ENCODE measurements around the gene PCNP. TPM values are rescaled to one million over a fixed set of nuclear protein-coding genes. Genes with fewer than 3 reads are reported as not detected.

The PCNP gene
- total and polyA plus RNA-seq, 2 donors (not counting 1 experiment from before 2014, with no cell fraction given), result 39.1 to 156 TPM

Small RNAs within 50 kb of the gene (small RNA-seq; reads per million reads assigned to genes)
- gene RF00019 (ENCODE audit: insufficient read length, low read depth, low replicate concordance), result not detected
- not detected for gene RNU6-1256P (ENCODE audit: insufficient read length, low read depth, low replicate concordance)

Other genes with a start within 250 kb of the PCNP start
- gene SENP7, start 61.0 kb upstream of the PCNP start, total RNA-seq, result 47.5 and 50.3 TPM in 2 replicates
- 14.7 and 22.1 TPM in 2 replicates for gene SENP7, start 61.0 kb upstream of the PCNP start, polyA plus RNA-seq
- gene TRMT10C, start 12.3 kb upstream of the PCNP start, total RNA-seq, result 25.2 and 25.3 TPM in 2 replicates
- gene TRMT10C, start 12.3 kb upstream of the PCNP start, polyA plus RNA-seq, result 9.0 and 13.2 TPM in 2 replicates
- 40.7 and 42.6 TPM in 2 replicates for gene ZBTB11, start 103.0 kb downstream of the PCNP start, total RNA-seq
- 16.3 and 41.0 TPM in 2 replicates for gene ZBTB11, start 103.0 kb downstream of the PCNP start, polyA plus RNA-seq
- 1,022 and 1,072 TPM in 2 replicates for gene RPL24, start 112.5 kb downstream of the PCNP start, total RNA-seq
- gene RPL24, start 112.5 kb downstream of the PCNP start, polyA plus RNA-seq, result 1,369 and 1,411 TPM in 2 replicates
- gene CEP97, start 150.4 kb downstream of the PCNP start, total RNA-seq, result 15.0 and 15.4 TPM in 2 replicates
- 2.1 and 2.2 TPM in 2 replicates for gene CEP97, start 150.4 kb downstream of the PCNP start, polyA plus RNA-seq
- 18.9 and 19.7 TPM in 2 replicates for gene NXPE3, start 205.0 kb downstream of the PCNP start, total RNA-seq
- gene NXPE3, start 205.0 kb downstream of the PCNP start, polyA plus RNA-seq, result 15.4 and 15.8 TPM in 2 replicates